WTC11 (cell line): ENCODE measurements around the gene RDH12.

Experiments used
- FOXJ3 ChIP-seq: sonication (generic); formaldehyde crosslinking; IDR thresholded peaks from 2 replicates; pipeline ENCODE4 v1.9.0; 2021; ENCODE audit warnings: missing genetic modification reagents, mild to moderate bottlenecking, borderline replicate concordance
- JUN ChIP-seq: sonication (generic); formaldehyde crosslinking; IDR thresholded peaks from 2 replicates; pipeline ENCODE4 v1.8.0; 2023; ENCODE audit warnings: mild to moderate bottlenecking, missing genetic modification reagents
- KAT7 ChIP-seq: sonication (generic); formaldehyde crosslinking; IDR thresholded peaks from 2 replicates; pipeline ENCODE4 v1.8.1; 2023; ENCODE audit warnings: missing genetic modification reagents, mild to moderate bottlenecking, borderline replicate concordance
- MAX ChIP-seq: sonication (generic); formaldehyde crosslinking; IDR thresholded peaks from 2 replicates; pipeline ENCODE4 v1.8.0; 2022; ENCODE audit warnings: mild to moderate bottlenecking, missing genetic modification reagents
- TEAD4 ChIP-seq: sonication (generic); formaldehyde crosslinking; IDR thresholded peaks from 2 replicates; pipeline ENCODE4 v1.8.0; 2022; ENCODE audit warnings: mild to moderate bottlenecking, missing genetic modification reagents

- no peak for TF ChIP-seq JUN (CRISPR knock-in tag)
- TF ChIP-seq MAX = no peak
- TF ChIP-seq TEAD4 (CRISPR knock-in tag) = no peak
- TF ChIP-seq KAT7 = no peak
- no peak for TF ChIP-seq FOXJ3 (CRISPR knock-in tag)
Measured at GRCh38 chr14:67680121-67680602, 21.5 kb upstream of the RDH12 start.
